OCI-LY1 (cell line): ENCODE data around the gene CD163L1.

Experiments
- CTCF ChIP-seq: fragments of 200-600 bp; sonication (generic), shearing (Covaris generic); IDR thresholded peaks from 2 replicates; pipeline ENCODE4 v1.5.1; 2017; ENCODE audit warnings: mild to moderate bottlenecking, antibody characterized with exemption, low read length, moderate library complexity, mixed read lengths
- EZH2 ChIP-seq: fragments of 200-600 bp; sonication (generic), shearing (Covaris generic); IDR thresholded peaks from 2 replicates; pipeline ENCODE4 v1.8.0; 2017; ENCODE audit warnings: borderline replicate concordance, mixed run types, mild to moderate bottlenecking, antibody characterized with exemption, low read length, moderate library complexity, mixed read lengths

- TF ChIP-seq CTCF, result peak; percentile 79
- TF ChIP-seq EZH2, result no peak
These were observed 16.7 kb upstream of the CD163L1 start for GRCh38 chr12:7460375-7461259.
